GM12878 (cell line): ENCODE results near the gene PAOX. TPM values are rescaled to one million over a fixed set of nuclear protein-coding genes. Genes with fewer than 3 reads are reported as not detected.
A peak's percentile ranks its signal among the peaks of the same experiment; 100 is the strongest.

Experiments used
- ATF7 ChIP-seq: fragments of 450-650 bp; IDR thresholded peaks from 2 replicates; pipeline ENCODE4 v1.6.1; 2016; ENCODE audit warnings: low read depth, mild to moderate bottlenecking
- BACH1 ChIP-seq: fragments of 450-650 bp; IDR thresholded peaks from 2 replicates; pipeline ENCODE4 v1.6.1; 2017; ENCODE audit warnings: mild to moderate bottlenecking, borderline replicate concordance
- BCL11A ChIP-seq: IDR thresholded peaks from 2 replicates; pipeline ENCODE4 v1.6.1; 2011; ENCODE audit warnings: low read depth, low read length
- BRCA1 ChIP-seq: IDR thresholded peaks from 2 replicates; pipeline ENCODE4 v1.6.1; 2011; ENCODE audit warnings: low read depth, low read length, improper control_type of control experiment
- ETV6 ChIP-seq, 2 experiments: fragments of 450-650 bp in 1 of 2; IDR thresholded peaks in 1 of 2; conservative IDR thresholded peaks in 1 of 2; 2 replicates each; pipeline ENCODE4 v1.6.1; 2014; ENCODE audit warnings: antibody characterized with exemption in 1 of 2, borderline replicate concordance in 1 of 2, low read depth in 1 of 2, mild to moderate bottlenecking in 1 of 2, moderate library complexity in 1 of 2
- FOXK2 ChIP-seq: fragments of 450-650 bp; IDR thresholded peaks from 2 replicates; pipeline ENCODE4 v1.6.1; 2017; ENCODE audit warnings: mild to moderate bottlenecking, moderate library complexity
- GABPA ChIP-seq: IDR thresholded peaks from 2 replicates; pipeline ENCODE4 v1.6.1; 2014; ENCODE audit warnings: antibody characterized with exemption, low read depth, mild to moderate bottlenecking, inconsistent platforms
- MTA2 ChIP-seq: fragments of 450-650 bp; IDR thresholded peaks from 2 replicates; pipeline ENCODE4 v1.6.1; 2016; ENCODE audit warnings: low read depth, mild to moderate bottlenecking, moderate library complexity
- NRF1 ChIP-seq: conservative IDR thresholded peaks from 2 replicates; pipeline ENCODE4 v1.6.1; 2011; ENCODE audit warnings: mild to moderate bottlenecking, low read depth, low read length, improper control_type of control experiment
- PAX8 ChIP-seq: fragments of 450-650 bp; IDR thresholded peaks from 2 replicates; pipeline ENCODE4 v1.6.1; 2017; ENCODE audit warnings: mild to moderate bottlenecking, moderate library complexity
- POLR2AphosphoS2 ChIP-seq: IDR thresholded peaks from 2 replicates; pipeline ENCODE4 v1.6.1; 2011; ENCODE audit warnings: low read depth, mild to moderate bottlenecking, low read length, improper control_type of control experiment, moderate library complexity
- RCOR1 ChIP-seq: conservative IDR thresholded peaks from 2 replicates; pipeline ENCODE4 v1.6.1; 2012; ENCODE audit warnings: low read depth, low read length, improper control_type of control experiment
- RUNX3 ChIP-seq: IDR thresholded peaks from 2 replicates; pipeline ENCODE4 v1.6.1; 2012; ENCODE audit warnings: low read length, inconsistent platforms
- SMAD1 ChIP-seq: fragments of 450-650 bp; IDR thresholded peaks from 2 replicates; pipeline ENCODE4 v1.6.1; 2018; ENCODE audit warnings: mild to moderate bottlenecking, low read depth; ENCODE audit not compliant: partially characterized antibody
- SPI1 ChIP-seq: IDR thresholded peaks from 2 replicates; pipeline ENCODE4 v1.6.1; 2011; ENCODE audit warnings: low read depth, mild to moderate bottlenecking, low read length, moderate library complexity, borderline replicate concordance; ENCODE audit not compliant: insufficient read depth
- SREBF2 ChIP-seq: IDR thresholded peaks from 2 replicates; pipeline ENCODE4 v1.6.1; 2012; ENCODE audit warnings: mild to moderate bottlenecking, low read length
- STAT3 ChIP-seq: IDR thresholded peaks from 2 replicates; pipeline ENCODE4 v1.6.1; 2011; ENCODE audit warnings: low read depth, low read length, improper control_type of control experiment
- TARDBP ChIP-seq: IDR thresholded peaks from 2 replicates; pipeline ENCODE4 v1.6.1; 2016; ENCODE audit warnings: borderline replicate concordance
- polyA plus RNA-seq, 11 experiments: library from polyadenylated mRNA; depleted of rRNA in 4 of 11; unstranded in 6 of 11; stranded (reverse) in 5 of 11; fragments of >200 nt; fragmentation: Nextera tagmentation in 4 of 11; fragmentation: Illumina TruSeq in 1 of 11; extraction: Ambion mirVana in 4 of 11; extraction: Trizol in 1 of 11; gene quantifications; 1 replicate in 1 of 11; 2 replicates in 10 of 11; pipeline versions ENCODE4 v1.2.1 to v1.2.3, GENCODE V29; 2011 to 2016; ENCODE audit warnings: inconsistent platforms in 2 of 11, missing spikeins in 2 of 11, low read depth in 1 of 11
- total RNA-seq, 4 experiments: library from RNA; depleted of rRNA in 3 of 4; stranded (reverse); fragments of >200 nt in 3 of 4; fragmentation: Illumina TruSeq in 1 of 4; extraction: Trizol in 1 of 4; gene quantifications; 2 replicates each; pipeline versions ENCODE4 v1.2.1 to v1.2.3, GENCODE V29; 2013 to 2021
- TF ChIP-seq, protein P1 (sequence below): fragments of 450-650 bp; IDR thresholded peaks from 2 replicates; pipeline ENCODE4 v1.6.1; 2017; ENCODE audit warnings: antibody characterized with exemption, mild to moderate bottlenecking, moderate library complexity
- TF ChIP-seq, protein P2 (sequence below): fragments of 450-650 bp; IDR thresholded peaks from 2 replicates; pipeline ENCODE4 v1.6.1; 2017; ENCODE audit warnings: mild to moderate bottlenecking, moderate library complexity
- TF ChIP-seq, protein P3 (sequence below): fragments of 450-650 bp; conservative IDR thresholded peaks from 2 replicates; pipeline ENCODE4 v1.6.1; 2017; ENCODE audit warnings: mild to moderate bottlenecking, moderate library complexity

Gene PAOX
- total and polyA plus RNA-seq, 10 of the 15 experiments (the other 5 are each of a cell fraction or from before 2014, with no cell fraction given), result 1.2 to 22.2 (median 10.5) TPM

DNA sequence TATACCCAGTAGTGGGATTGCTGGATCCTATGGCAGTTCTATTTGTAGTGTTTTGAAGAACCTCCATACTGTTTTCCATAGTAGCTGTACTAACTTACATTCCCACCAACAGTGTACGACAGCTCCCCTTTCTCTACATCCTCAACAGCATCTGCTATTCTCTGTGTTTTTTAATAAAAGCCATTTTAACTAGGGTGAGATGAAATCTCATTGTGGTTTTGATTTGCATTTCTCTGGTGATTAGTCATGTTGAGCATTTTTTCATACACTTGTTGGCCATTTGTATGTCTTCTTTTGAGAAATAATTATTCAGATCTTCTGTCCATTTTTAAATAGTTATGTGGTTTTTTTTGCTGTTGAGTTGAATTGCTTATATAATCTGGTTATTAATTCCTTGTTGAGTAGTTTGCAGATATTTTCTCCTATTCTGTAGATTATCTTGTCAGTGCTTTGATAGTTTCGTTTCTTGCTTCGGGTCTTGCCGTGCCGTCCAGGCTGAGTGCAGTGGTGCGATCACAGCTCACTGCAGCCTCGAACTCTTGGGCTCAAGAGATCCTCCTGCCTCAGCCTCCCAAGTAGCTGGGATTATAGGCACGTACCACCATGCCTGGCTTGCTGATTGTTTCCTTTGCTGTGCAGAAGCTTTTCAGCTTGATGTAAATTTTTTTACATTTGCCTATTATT, 26.9 kb downstream of the PAOX start (continued):
- no peak for TF ChIP-seq ETV6 (conservative IDR thresholded peaks at IDR 0.05 in 1 of 2, IDR thresholded peaks at IDR 0.05 in 1 of 2; ENCODE audit: borderline replicate concordance in 1 of 2, low read depth in 1 of 2)
- TF ChIP-seq ATF7, result peak; percentile 19; the same call in 1 of the 2 replicates
- TF ChIP-seq RUNX3, result peak; percentile 80
- no peak for TF ChIP-seq BACH1
- TF ChIP-seq BCL11A, result no peak
- TF ChIP-seq BRCA1, result no peak
- no peak for TF ChIP-seq SMAD1
- TF ChIP-seq, protein P1, sequence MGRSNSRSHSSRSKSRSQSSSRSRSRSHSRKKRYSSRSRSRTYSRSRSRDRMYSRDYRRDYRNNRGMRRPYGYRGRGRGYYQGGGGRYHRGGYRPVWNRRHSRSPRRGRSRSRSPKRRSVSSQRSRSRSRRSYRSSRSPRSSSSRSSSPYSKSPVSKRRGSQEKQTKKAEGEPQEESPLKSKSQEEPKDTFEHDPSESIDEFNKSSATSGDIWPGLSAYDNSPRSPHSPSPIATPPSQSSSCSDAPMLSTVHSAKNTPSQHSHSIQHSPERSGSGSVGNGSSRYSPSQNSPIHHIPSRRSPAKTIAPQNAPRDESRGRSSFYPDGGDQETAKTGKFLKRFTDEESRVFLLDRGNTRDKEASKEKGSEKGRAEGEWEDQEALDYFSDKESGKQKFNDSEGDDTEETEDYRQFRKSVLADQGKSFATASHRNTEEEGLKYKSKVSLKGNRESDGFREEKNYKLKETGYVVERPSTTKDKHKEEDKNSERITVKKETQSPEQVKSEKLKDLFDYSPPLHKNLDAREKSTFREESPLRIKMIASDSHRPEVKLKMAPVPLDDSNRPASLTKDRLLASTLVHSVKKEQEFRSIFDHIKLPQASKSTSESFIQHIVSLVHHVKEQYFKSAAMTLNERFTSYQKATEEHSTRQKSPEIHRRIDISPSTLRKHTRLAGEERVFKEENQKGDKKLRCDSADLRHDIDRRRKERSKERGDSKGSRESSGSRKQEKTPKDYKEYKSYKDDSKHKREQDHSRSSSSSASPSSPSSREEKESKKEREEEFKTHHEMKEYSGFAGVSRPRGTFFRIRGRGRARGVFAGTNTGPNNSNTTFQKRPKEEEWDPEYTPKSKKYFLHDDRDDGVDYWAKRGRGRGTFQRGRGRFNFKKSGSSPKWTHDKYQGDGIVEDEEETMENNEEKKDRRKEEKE, result no peak
- no peak for TF ChIP-seq SPI1
- TF ChIP-seq FOXK2, result no peak
- TF ChIP-seq STAT3, result no peak
- TF ChIP-seq SREBF2, result no peak
- TF ChIP-seq NRF1, result no peak
- TF ChIP-seq TARDBP, result no peak
- no peak for TF ChIP-seq POLR2AphosphoS2
- no peak for TF ChIP-seq GABPA
- TF ChIP-seq, protein P2, sequence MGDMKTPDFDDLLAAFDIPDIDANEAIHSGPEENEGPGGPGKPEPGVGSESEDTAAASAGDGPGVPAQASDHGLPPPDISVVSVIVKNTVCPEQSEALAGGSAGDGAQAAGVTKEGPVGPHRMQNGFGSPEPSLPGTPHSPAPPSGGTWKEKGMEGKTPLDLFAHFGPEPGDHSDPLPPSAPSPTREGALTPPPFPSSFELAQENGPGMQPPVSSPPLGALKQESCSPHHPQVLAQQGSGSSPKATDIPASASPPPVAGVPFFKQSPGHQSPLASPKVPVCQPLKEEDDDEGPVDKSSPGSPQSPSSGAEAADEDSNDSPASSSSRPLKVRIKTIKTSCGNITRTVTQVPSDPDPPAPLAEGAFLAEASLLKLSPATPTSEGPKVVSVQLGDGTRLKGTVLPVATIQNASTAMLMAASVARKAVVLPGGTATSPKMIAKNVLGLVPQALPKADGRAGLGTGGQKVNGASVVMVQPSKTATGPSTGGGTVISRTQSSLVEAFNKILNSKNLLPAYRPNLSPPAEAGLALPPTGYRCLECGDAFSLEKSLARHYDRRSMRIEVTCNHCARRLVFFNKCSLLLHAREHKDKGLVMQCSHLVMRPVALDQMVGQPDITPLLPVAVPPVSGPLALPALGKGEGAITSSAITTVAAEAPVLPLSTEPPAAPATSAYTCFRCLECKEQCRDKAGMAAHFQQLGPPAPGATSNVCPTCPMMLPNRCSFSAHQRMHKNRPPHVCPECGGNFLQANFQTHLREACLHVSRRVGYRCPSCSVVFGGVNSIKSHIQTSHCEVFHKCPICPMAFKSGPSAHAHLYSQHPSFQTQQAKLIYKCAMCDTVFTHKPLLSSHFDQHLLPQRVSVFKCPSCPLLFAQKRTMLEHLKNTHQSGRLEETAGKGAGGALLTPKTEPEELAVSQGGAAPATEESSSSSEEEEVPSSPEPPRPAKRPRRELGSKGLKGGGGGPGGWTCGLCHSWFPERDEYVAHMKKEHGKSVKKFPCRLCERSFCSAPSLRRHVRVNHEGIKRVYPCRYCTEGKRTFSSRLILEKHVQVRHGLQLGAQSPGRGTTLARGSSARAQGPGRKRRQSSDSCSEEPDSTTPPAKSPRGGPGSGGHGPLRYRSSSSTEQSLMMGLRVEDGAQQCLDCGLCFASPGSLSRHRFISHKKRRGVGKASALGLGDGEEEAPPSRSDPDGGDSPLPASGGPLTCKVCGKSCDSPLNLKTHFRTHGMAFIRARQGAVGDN, result no peak
- TF ChIP-seq MTA2, result peak; percentile 36; the same call in 1 of the 2 replicates
- no peak for TF ChIP-seq PAX8
- no peak for TF ChIP-seq RCOR1
- TF ChIP-seq, protein P3, sequence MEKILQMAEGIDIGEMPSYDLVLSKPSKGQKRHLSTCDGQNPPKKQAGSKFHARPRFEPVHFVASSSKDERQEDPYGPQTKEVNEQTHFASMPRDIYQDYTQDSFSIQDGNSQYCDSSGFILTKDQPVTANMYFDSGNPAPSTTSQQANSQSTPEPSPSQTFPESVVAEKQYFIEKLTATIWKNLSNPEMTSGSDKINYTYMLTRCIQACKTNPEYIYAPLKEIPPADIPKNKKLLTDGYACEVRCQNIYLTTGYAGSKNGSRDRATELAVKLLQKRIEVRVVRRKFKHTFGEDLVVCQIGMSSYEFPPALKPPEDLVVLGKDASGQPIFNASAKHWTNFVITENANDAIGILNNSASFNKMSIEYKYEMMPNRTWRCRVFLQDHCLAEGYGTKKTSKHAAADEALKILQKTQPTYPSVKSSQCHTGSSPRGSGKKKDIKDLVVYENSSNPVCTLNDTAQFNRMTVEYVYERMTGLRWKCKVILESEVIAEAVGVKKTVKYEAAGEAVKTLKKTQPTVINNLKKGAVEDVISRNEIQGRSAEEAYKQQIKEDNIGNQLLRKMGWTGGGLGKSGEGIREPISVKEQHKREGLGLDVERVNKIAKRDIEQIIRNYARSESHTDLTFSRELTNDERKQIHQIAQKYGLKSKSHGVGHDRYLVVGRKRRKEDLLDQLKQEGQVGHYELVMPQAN, result no peak
